ENCODE measurements around the gene DNAH9.

DNA sequence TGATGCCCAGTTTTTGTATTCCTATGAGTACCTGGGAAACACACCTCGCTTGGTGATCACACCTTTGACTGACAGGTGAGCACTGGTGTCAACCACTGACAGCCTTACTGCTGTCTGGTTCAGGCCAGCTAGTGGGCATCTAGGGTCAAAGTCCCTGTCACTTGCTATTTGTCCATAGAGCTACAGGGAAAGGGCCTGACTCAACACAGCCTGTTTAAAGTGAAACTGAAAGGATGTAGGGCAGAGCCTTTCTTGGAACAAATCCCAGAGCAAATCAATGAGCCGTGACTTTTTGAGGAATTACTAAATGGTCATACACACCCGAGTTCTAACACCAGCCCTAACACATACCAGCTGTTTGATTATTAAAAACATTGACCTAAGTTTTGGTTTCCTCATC, 106.8 kb downstream of the DNAH9 start:
- TF ChIP-seq, protein P1, sequence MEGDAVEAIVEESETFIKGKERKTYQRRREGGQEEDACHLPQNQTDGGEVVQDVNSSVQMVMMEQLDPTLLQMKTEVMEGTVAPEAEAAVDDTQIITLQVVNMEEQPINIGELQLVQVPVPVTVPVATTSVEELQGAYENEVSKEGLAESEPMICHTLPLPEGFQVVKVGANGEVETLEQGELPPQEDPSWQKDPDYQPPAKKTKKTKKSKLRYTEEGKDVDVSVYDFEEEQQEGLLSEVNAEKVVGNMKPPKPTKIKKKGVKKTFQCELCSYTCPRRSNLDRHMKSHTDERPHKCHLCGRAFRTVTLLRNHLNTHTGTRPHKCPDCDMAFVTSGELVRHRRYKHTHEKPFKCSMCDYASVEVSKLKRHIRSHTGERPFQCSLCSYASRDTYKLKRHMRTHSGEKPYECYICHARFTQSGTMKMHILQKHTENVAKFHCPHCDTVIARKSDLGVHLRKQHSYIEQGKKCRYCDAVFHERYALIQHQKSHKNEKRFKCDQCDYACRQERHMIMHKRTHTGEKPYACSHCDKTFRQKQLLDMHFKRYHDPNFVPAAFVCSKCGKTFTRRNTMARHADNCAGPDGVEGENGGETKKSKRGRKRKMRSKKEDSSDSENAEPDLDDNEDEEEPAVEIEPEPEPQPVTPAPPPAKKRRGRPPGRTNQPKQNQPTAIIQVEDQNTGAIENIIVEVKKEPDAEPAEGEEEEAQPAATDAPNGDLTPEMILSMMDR (IDR thresholded peaks at IDR 0.05) = no peak
- no peak for TF ChIP-seq POLR2A (IDR thresholded peaks at IDR 0.05)
- TF ChIP-seq POLR2AphosphoS5 (IDR thresholded peaks at IDR 0.05) = no peak
- TF ChIP-seq EP300 (IDR thresholded peaks at IDR 0.05) = no peak
